HG03439 (cell line): ENCODE measurements around the gene TAB2.
"Not testable (repeated sequence)": the region's sequence is repeated elsewhere in the genome, so short reads cannot be mapped to it uniquely, and the experiment has no call there.

Experiments
- ATAC-seq: cut with Tn5 transposase; IDR thresholded peaks from one replicate; pipeline ENCODE4 v1.9.1; 2021; ENCODE audit warnings: mild to moderate bottlenecking, moderate library complexity; ENCODE audit not compliant: unreplicated experiment

The TAB2 gene

DNA sequence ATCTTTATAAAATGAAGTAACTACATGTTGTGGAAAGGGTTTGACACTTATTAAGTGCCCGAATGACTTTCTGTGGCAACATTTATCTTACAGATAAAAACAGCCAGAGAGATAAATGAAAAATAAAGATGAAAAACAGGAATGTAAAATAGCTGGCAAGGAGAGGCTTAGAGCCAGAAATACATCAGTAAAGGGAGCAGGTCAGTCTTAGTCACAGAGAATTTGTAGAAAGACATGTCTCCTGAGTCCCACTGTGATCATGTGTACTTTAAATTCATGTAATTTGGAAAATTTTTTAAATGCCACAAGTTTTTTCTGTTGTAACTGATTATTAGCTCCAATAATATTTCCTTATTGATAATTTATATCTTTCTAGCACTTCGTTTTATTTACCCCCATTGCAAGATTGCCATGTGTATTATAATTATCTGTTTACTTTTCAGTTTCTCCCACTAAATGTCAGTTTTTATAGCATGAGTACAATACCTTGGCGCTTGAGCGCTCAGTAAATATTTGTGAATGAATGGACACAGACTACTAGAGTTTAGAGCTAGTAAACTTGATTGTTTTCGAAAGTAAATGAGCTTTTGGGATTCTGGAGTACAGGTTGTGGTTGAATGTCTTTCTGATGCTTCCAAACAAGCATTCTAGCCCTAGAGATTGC lies 15.2 kb downstream of the TAB2 start:
- no peak for ATAC-seq

DNA sequence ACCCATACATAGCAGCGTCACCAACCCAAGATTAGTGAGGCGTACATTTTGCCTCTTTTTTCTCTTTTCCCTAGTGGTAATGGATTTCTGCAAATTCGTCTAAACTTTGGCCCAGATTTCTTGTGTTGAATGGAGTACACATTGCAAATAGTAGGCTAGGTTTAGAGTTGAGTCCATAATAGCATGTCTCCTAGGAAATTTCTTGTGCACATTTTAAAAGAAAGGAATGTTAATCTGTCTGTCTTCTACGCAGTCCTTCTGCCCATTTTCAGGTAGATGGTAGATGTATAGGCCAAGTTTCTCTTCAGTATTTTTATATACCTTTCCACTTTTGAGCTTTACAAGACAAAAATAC lies 15.7 kb downstream of the TAB2 start:
- no peak for ATAC-seq

DNA sequence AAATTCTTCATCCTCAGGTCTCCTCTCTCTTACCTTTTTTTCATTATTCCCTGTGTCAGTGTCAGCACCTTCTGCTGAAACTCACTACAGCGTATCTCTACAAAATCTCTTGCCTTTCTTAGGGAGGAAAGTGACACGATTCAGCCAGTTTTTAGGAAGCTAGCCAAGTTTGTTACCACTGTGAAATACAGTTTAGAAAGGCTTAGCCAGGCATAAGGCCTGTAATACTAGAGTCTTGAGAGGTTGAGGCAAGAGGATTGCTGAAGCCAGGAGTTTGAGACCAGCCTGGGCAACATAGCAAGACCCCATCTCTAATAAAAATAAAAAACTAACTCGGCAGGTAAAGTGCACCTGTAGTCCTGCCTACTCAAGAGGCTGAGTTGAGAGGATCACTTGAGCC lies 16.7 kb downstream of the TAB2 start:
- ATAC-seq: no peak

DNA sequence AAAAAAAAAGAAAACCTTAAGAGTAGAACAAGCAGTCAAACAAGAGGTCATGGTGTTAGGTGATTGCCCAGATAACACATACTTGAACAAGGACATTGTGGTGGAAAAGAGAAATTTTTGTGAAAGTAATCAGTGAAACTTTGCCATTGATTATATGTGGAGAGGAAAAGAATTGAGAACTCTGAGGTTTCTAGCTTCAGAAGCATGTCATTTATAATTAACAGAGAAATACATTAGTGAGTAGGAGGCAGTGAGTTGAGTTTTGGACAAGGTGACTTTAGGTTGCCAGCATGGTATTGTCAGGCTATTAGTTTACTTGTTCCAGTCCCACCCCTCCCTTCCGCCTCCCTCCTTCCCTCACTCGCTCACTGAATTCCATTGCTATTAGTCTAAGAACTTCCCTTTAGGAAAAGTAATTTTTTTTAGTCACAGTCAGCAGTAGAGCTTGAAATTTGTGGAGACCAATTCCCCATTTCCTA lies 17.2 kb downstream of the TAB2 start:
- ATAC-seq: no peak

DNA sequence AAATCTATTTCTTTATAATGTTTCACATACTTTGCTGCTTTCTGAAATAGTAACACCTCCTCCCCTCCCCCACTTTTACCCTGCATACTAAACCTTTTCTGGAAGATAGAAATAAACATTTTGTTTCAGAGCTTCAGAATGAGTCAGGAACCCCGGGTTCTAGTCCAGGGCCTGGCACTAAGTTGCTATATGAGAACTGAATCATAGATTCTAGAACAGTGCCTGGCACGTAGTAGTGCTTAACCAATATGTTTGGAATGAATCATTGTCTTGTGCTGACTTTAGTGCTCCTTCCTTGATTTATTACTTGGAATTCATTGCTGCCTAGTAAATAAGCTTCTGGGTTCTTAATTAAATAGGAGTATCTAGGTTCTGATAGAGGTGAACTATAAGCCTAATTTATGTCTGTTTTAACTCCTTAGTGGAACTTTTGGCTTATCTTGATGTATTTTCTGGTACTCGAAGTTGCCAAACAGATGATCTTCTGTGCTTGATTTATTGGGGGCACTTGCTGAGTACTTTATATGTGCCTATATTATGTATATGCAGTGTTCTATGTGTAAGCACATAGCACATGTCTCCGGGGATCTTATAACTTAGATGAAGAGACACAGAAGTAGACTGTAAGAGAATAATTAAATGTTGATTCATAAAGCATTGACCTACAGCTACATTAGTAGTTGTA lies 18.6 kb downstream of the TAB2 start:
- ATAC-seq: no peak

DNA sequence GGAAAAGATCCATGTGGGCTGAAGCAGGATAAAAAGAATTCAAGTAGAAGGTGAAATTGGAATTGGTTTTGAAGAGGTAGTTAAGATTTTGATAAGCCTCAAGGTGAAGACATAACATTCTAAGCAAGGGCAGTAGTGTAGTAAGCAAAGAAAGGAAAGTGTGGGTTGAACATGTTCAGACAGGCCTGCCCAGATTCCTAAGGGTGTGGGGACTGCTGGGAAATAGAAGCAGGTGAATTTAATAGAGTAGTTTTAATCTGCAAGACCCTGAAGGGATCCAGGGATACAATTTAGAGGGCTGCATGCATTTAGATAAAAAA lies 19.1 kb downstream of the TAB2 start:
- no peak for ATAC-seq

DNA sequence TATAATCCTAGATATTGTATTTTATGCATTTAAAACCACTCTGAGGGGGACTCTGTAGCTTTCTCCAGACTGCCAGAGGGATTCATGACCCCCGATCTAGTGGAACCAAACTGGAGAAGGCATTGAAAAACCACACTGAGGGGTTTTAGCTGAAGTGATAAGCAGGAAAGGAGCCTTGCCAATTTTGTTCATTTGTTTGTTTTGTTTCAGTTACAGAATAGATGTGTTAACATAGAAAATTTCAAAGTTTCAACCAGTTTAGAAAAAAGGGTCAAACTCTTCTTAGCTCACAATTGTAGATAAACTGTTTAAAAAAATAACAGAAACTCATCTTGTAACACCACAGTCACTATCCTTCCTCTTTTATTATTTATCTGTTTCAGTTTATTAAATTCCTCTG lies 19.8 kb downstream of the TAB2 start:
- ATAC-seq: no peak

DNA sequence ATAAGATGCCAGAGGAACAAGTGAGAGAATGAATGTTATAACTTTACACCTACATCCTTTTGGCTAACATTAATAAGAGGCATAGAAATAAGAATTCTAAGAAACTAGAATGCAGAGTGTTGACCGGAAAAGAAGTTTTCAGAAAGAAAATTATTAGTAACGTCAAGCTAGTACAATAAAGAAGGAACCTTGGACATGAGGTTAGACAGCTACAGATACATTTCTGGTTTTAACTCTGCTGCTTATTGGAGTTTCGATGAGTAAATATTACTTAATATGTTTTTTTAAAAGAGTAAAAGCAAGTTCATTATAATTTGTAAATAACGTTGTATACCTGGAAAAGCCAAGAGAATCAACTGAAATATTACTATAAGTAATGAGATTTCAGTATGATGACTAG lies 22.7 kb downstream of the TAB2 start:
- ATAC-seq: no peak

DNA sequence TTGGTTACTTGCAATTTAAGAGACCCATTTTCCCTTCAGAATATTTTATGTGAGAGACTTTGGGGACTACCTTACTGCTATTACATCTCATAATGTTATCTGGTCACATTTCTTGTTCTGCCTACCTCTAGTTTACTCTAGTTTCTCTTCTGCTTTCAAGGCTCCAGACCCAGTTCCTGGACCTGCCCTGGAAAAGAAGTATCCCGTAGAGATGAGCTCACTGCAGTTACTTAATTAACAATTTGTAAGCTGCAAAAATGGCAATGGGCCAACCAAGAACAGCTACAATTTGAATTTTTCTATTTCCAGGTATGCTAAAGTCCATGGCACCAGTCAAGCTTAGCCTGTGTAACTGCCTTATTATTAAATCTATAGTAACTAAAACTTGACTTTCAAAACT lies 25.0 kb downstream of the TAB2 start:
- ATAC-seq: peak; percentile 69

DNA sequence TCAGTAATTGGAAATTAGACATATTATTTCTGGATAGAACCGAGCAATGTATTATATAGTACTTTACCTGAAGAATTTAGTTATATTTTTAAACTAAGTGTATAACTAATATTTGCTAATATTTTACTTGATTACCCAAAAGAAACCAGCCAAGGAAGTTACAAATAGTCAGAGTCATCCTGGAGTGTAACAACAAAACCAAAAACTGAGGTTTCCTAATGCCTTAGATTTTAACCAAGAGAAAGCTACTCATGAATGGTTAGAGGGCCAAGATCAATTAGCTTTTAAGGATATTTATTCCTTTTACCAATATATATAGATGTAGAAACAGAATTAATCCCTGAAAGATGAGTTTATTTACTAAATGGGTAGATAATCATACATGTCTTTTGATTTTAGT lies 26.0 kb downstream of the TAB2 start:
- no peak for ATAC-seq

DNA sequence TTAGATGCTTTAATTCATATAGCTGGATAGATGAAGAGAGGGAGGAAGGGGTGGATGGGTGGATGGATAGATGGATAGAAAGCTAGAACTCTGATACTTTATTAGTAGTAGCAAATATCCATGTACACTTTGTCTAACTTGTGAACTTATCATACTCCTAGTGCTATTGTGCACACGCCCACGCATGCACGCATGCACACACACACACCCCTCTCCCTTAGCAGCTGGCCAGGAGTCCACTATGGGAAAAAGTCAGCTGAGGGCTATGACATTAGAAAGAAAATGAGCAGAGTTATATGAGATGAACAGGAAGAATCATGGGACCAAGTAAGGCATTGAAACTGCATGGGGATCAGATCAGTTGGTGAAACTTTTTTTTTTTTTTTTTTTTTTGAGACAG lies 28.6 kb downstream of the TAB2 start:
- no peak for ATAC-seq

DNA sequence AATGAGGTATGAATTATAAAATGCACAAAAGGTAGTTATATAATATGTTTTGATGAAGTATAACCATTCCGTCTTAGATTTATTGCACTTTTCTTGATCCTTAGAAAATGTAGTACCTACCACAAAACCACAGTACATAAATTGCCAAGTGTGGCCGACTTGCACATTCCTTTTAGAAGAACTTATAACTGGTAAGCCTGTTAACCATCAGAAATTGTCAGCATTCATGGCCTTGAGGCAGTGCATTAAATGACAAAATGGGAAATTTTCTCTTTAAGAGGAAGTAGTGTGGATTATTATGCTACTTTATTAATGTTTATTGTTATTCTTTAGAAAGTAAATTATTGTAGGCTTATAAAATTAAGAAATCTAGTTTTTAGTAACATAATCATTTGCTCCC lies 29.6 kb downstream of the TAB2 start:
- ATAC-seq: no peak

DNA sequence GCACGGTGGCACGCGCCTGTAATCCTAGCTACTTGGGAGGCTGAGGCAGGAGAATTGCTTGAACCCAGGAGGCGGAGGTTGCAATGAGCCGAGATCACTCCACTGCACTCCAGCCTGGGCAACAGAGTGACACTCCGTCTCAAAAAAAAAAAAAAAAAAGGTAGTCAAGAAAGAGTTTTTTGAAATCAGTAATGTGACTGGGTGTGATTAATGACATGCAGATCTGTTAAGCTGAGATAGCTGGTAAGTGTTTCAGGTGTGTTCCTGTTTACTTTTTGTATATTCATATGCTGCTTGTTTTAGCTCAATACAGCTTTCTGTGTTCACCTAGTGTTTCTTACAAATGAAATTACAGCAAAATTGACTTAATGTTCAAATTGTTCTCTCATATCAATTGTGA lies 31.8 kb downstream of the TAB2 start:
- not testable (repeated sequence) for ATAC-seq

DNA sequence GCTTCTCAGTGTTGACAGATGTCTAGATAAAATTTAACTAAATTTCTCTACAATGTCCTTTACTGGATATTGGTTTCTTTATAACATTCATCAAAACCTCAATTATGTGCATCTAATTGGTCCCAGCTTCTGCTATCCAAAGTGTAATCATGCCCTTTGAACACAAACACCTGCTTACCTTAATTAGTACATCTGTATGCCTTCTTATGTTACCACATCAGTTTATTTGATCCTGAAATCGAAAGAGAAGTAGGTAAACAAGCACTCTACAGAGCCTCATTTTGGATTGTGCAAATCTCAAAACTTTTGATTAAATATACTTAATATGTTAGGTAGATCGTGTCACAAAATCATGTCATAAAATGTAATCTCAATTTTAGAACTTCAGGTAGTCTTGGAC lies 36.5 kb downstream of the TAB2 start:
- ATAC-seq: no peak

DNA sequence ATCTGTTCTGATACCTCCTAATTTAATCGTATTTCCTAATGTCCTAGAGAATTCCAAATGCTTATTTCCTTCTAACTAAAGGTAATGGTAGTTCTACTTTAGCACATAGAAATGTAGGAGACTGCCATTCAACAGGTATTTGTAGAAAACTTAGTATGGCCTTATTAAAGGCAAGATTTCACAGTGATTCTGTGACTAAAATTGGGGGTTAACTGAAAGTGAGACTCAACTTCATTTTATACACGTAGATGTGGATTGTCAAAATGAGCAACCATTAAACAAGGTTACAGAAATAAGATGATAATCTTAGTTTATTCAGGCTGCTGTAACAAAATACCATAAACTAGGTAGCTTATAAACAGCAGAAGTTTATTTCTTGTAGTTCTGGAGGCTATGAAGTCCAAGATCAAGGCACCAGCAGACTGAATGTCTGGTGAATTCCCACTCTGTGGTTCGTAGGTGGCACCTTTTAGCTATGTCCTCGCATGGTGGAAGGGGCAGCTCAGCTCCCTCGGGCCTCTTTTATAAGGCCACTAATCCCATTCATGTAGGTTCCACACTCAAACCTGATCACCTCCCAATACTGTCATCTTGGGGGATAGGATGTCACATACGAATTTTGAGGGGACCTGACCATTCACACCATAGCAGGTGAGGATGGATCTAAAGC lies 38.7 kb downstream of the TAB2 start:
- no peak for ATAC-seq

DNA sequence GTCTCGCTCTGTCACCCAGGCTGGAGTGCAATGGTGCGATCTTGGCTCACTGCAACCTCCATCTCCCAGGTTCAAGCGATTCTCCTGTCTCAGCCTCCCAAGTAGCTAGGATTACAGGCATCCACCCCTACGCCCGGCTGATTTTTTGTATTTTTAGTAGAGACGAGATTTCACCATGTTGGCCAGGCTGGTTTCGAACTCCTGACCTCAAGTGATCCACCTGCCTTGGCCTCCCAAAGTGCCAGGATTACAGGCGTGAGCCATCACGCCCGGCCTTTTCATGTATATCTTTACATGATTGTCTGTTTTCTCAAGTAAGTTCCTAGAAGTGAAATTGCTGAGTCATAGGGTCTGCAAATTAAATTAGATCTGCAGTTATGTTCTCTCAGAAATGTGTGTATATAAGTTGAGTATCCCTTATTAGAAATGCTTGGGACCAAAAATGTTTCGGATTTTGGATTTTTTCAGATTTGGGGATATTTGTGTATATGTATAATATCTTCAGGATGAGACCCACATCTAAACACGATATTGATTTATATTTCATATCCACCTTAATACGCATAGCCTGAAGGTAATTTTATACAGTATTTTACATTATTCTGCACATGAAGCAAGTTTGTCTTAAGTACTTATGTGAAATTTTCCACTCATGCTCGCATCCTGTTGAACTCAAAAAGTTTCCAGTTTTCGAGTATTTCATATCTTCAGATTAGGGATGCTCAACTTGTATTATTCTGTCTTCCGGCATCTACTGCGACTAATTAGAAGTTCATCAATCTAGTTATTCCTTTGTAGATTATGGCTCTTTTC lies 40.4 kb downstream of the TAB2 start:
- no peak for ATAC-seq

DNA sequence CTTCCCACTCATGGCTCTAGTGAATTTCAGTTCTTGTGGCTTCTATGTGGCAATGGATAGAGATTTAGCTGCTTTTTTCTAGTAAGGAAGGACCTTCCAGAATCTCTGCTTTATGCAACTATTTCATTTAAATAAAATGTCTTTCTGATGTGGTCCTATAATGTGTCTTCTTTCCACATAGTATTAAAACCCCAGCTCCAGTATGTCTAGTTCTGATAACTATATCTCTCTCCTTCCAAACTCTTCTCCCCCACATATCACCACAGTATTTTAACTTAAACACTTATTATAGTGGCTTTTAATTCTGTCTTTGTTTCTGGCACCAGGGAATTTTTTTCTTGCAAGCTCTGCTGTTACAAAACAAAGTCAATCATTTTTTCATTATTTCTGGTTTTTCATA lies 41.9 kb downstream of the TAB2 start:
- ATAC-seq: no peak

DNA sequence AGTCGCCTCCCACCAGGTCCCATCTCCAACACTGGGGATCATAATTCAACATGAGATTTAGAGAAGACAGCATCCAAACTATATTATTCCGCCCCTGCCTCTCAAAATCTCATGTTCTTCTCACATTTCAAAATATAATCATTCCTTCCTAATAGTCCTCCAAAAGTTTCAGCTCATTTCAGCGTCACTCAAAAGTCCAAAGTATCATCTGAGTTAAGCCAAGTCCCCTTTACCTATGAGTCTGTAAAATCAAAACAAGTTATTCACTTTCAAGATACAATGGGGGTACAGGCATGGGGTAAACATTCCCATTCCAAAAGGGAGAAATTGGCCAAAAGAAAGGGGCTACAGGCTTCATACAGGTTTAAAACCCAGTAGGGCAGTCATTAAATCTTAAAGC lies 43.0 kb downstream of the TAB2 start:
- ATAC-seq: no peak

DNA sequence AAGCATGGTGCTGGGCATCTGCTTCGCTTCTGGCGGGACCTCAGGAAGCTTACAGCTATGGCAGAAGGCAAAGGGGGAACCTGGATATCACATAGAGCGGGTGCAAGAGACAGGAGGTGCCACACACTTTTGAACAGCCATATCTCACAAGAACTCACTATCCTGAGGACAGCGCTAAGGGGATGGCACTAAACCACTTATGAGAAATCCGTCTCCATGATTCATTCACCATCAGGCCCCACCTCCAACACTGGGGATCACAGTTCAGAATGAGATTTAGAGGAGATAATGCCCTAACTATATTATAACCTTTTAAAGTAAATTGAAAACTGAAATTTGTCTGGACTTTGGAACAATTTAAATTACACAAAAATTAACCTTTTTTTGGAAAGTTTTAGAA lies 44.8 kb downstream of the TAB2 start:
- no peak for ATAC-seq

DNA sequence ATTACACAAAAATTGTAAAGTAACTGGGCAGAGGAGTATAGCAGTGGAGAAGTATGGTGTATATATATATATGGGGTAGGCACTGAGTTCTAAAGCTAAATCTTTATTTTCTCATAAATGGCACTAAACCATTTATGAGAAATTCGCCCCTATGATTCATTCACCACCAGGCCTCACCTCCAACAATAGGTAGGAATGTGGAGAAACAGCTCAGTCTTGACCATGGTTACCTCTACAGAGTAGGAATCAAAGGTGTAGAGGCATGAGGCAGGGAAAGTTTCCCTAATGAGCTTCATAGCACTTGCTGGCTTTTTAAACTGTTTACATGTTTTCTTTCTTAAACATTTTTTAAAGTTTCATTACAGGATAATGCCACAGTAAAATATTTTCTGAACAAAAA lies 45.6 kb downstream of the TAB2 start:
- ATAC-seq: no peak

DNA sequence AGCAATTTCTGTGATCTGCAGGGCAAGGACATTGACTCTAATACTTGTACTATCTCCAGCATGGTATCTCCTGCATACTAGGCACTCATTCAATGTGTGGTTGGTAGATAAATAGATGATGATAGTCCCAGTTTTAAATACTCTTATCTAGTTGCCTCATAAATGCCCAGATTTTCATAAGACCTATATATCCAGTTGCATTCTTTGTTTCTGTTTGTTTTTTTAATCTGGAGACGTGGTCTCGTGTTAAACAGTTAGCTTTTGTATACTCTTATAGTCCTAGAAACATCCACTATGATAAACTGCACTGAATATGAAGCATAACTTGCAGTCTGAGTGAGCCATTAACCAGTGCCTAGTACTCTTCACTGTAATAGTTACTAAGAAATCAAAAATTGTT lies 47.0 kb downstream of the TAB2 start:
- ATAC-seq: no peak

DNA sequence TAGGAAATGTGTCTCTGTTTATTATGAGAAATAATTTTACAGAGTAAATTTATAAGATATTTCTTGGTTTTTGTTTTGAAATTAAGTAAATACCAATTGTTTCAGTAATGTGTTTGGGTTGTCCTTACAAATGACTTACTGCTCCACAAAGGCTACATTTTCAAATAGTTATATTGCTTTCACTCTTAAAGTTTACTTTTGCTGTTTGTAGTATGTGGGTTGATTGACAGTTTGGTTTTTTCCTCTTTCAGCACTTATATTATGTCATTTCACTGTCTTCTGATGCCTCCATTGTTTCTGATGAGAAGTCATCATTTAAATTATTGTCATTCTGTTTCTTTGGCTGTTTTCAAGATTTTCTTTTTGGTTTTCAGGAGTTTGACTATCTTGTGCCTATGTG lies 47.7 kb downstream of the TAB2 start:
- no peak for ATAC-seq
